ENCODE data around the gene LYST. TPM values are rescaled to one million over a fixed set of nuclear protein-coding genes. Genes with fewer than 3 reads are reported as not detected.

Gene LYST
- total and polyA plus RNA-seq, 2 of the 4 experiments (the other 2 are of a cell fraction): 2.2 to 7.2 TPM

Small RNA genes within 50 kb of the gene (microRNA-seq; reads per million reads assigned to microRNA genes)
- gene MIR1537 (ENCODE audit: insufficient read depth in 1 of 2, insufficient read length in 1 of 2, unreplicated experiment in 1 of 2) (0 to 0.37 reads per million in 2 experiments), gene RNU6-968P (ENCODE audit: insufficient read depth, insufficient read length) (not detected)

Small RNA genes within 50 kb of the gene (small RNA-seq; reads per million reads assigned to genes)
- gene MIR1537 (0.11 to 7.6 (median 3.7) reads per million in 5 experiments), gene RNU6-968P (0 to 1.6 (median 0.17) reads per million in 5 experiments)

Other genes starting within 250 kb of the LYST start
- gene GNG4, start 217.1 kb downstream of the LYST start, total RNA-seq (2012; rRNA removed): 0.18 and 0.28 TPM in 2 replicates
- gene GNG4, start 217.1 kb downstream of the LYST start, polyA plus RNA-seq (2012; rRNA removed): 0.29 and 0.33 TPM in 2 replicates
- gene NID1, start 198.2 kb upstream of the LYST start, total RNA-seq (2012; rRNA removed): 21.9 and 23.9 TPM in 2 replicates
- 80.8 and 83.3 TPM in 2 replicates for gene NID1, start 198.2 kb upstream of the LYST start, polyA plus RNA-seq (2012; rRNA removed)

All from IMR-90 (cell line).